Endothelial cell of umbilical vein (primary cell): ENCODE measurements around the gene FGA. TPM values are rescaled to one million over a fixed set of nuclear protein-coding genes. Genes with fewer than 3 reads are reported as not detected.

Source experiments
- BruUV-seq: library from RNA; stranded (reverse); fragments of 400-500 nt; replicated peaks from 2 replicates; lab custom pipeline; 2021; lab: Mats Ljungman, UMichigan
- CTCF ChIA-PET: fragments of 300-600, 350-600 bp; sonication (Branson Sonifier 250); formaldehyde crosslinking; loops from one replicate; lab custom pipeline; 2021; ENCODE audit warnings: antibody characterized with exemption, inconsistent platforms; lab: Charles Lee
- POLR2A ChIA-PET: fragments of 300-600, 350-600 bp; sonication (Branson Sonifier 250); formaldehyde crosslinking; loops from one replicate; lab custom pipeline; 2021; ENCODE audit warnings: antibody characterized with exemption, inconsistent platforms; lab: Charles Lee
- DNase-seq: peaks from one replicate; pipeline ENCODE4 v3.0.0-alpha.2; 2011; ENCODE audit warnings: low read depth, low spot score
- FAIRE-seq: peaks from 2 replicates; lab custom pipeline; 2011; peaks lifted over from hg19 to GRCh38; lab: Jason Lieb, UNC
- H2AFZ ChIP-seq: 2 replicates; pipeline ENCODE4 v1.6.0; 2012; ENCODE audit warnings: low read depth, low read length, control low read depth, inconsistent platforms
- H3K27ac ChIP-seq: 2 replicates; pipeline ENCODE4 v1.5.1; 2011; ENCODE audit warnings: low read depth, mild to moderate bottlenecking, control low read depth, low read length, moderate library complexity; ENCODE audit not compliant: insufficient read depth
- H3K27me3 ChIP-seq, 2 experiments: 2 replicates each; pipeline versions ENCODE4 v1.6.0 to v1.6.1; 2011; ENCODE audit warnings: low read length in 2 of 2, mixed read lengths in 1 of 2; ENCODE audit not compliant: control insufficient read depth in 2 of 2, insufficient read depth in 2 of 2
- H3K36me3 ChIP-seq, 2 experiments: 2 replicates in 1 of 2; 3 replicates in 1 of 2; pipeline ENCODE4 v1.5.1; 2011; ENCODE audit warnings: low read length in 2 of 2, mild to moderate bottlenecking in 1 of 2, moderate library complexity in 1 of 2; ENCODE audit not compliant: control insufficient read depth in 2 of 2, insufficient read depth in 2 of 2; ENCODE audit errors: extremely low read depth in 1 of 2
- H3K4me1 ChIP-seq: 3 replicates; pipeline ENCODE4 v1.5.1; 2011; ENCODE audit warnings: mild to moderate bottlenecking, low read length; ENCODE audit not compliant: control insufficient read depth, insufficient read depth; ENCODE audit errors: extremely low read depth
- H3K4me2 ChIP-seq: 2 replicates; pipeline ENCODE4 v1.6.1; 2011; ENCODE audit warnings: low read length, control low read depth, mixed read lengths; ENCODE audit not compliant: insufficient read depth
- H3K4me3 ChIP-seq, 3 experiments: fragments of 200-600 bp in 1 of 3; sonication (generic), shearing (Covaris generic) in 1 of 3; replicated peaks in 1 of 3; 2 replicates each; pipeline ENCODE4 v1.5.1; 2011 to 2016; ENCODE audit warnings: control low read depth in 3 of 3, low read length in 3 of 3, mild to moderate bottlenecking in 2 of 3, inconsistent platforms in 1 of 3, low read depth in 1 of 3, moderate library complexity in 1 of 3; ENCODE audit not compliant: insufficient read depth in 1 of 3
- H3K79me2 ChIP-seq: 2 replicates; pipeline ENCODE4 v1.6.0; 2012; ENCODE audit warnings: low read length, inconsistent platforms; ENCODE audit not compliant: control insufficient read depth, insufficient read depth
- H3K9ac ChIP-seq: replicated peaks from 2 replicates; pipeline ENCODE3; 2011; ENCODE audit warnings: low read length, control low read depth; ENCODE audit not compliant: insufficient read depth; ENCODE audit errors: extremely low read depth
- H3K9me1 ChIP-seq: replicated peaks from 3 replicates; pipeline ENCODE4 v1.6.0; 2011; ENCODE audit warnings: mild to moderate bottlenecking, low read length; ENCODE audit not compliant: control insufficient read depth, insufficient read depth; ENCODE audit errors: extremely low read depth
- H3K9me3 ChIP-seq: replicated peaks from 2 replicates; pipeline ENCODE4 v1.5.1; 2012; ENCODE audit warnings: low read length, inconsistent platforms; ENCODE audit not compliant: control insufficient read depth, insufficient read depth
- H4K20me1 ChIP-seq: replicated peaks from 2 replicates; pipeline ENCODE3; 2011; ENCODE audit warnings: mild to moderate bottlenecking, low read length; ENCODE audit not compliant: control insufficient read depth, insufficient read depth; ENCODE audit errors: extremely low read depth
- CTCF ChIP-seq, 2 donors: IDR thresholded peaks; 1 replicate in 1 of 2; 2 replicates in 1 of 2; pipeline ENCODE4 v1.5.1; 2011; ENCODE audit warnings: low read length in 2 of 2, mild to moderate bottlenecking in 2 of 2, moderate library complexity in 2 of 2, control low read depth in 1 of 2, inconsistent platforms in 1 of 2, low read depth in 1 of 2; ENCODE audit not compliant: insufficient read depth in 1 of 2; ENCODE audit errors: extremely low read depth in 1 of 2
- EZH2 ChIP-seq: IDR thresholded peaks from 2 replicates; pipeline ENCODE4 v1.6.1; 2012; ENCODE audit warnings: borderline replicate concordance, low read depth, mild to moderate bottlenecking, moderate library complexity, low read length, inconsistent platforms; ENCODE audit not compliant: severe bottlenecking
- FOS ChIP-seq: IDR thresholded peaks from 2 replicates; pipeline ENCODE4 v1.6.1; 2011; ENCODE audit warnings: mild to moderate bottlenecking, low read length, moderate library complexity, borderline replicate concordance; ENCODE audit not compliant: insufficient read depth
- GATA2 ChIP-seq: IDR thresholded peaks from 2 replicates; pipeline ENCODE4 v1.7.0; 2011; ENCODE audit warnings: low read depth, mild to moderate bottlenecking, moderate library complexity, mixed read lengths, low read length; ENCODE audit not compliant: insufficient read length, insufficient read depth
- JUN ChIP-seq: IDR thresholded peaks from 2 replicates; pipeline ENCODE4 v1.6.1; 2011; ENCODE audit warnings: borderline replicate concordance, low read depth; ENCODE audit not compliant: insufficient read length, insufficient read depth
- MAX ChIP-seq: IDR thresholded peaks from 2 replicates; pipeline ENCODE4 v1.6.1; 2011; ENCODE audit not compliant: insufficient read depth, insufficient read length
- MYC ChIP-seq: IDR thresholded peaks from one replicate; pipeline ENCODE4 v1.6.1; 2011; ENCODE audit warnings: mild to moderate bottlenecking, low read depth, low read length
- POLR2A ChIP-seq: IDR thresholded peaks from 2 replicates; pipeline ENCODE4 v1.6.1; 2012; ENCODE audit warnings: low read depth, mild to moderate bottlenecking, control low read depth, low read length
- POLR2AphosphoS5 ChIP-seq: IDR thresholded peaks from 2 replicates; pipeline ENCODE4 v1.6.1; 2012; ENCODE audit warnings: low read depth, mild to moderate bottlenecking, control low read depth, low read length, moderate library complexity; ENCODE audit not compliant: insufficient read depth
- dilution Hi-C: fragments of 300-500 bp; cut with MboI; formaldehyde crosslinking; loops from one replicate; pipeline ENCODE4 v1.15.0; 2019; ENCODE audit warnings: low sequenced_read_pairs; ENCODE audit not compliant: extremely low pct_ligation_motif_present
- intact Hi-C: fragments of 100-400 bp; cut with micrococcal nuclease; formaldehyde crosslinking; loops from one replicate; pipeline ENCODE4 v1.10.0; 2022
- polyA plus RNA-seq, 4 experiments: library from polyadenylated mRNA; depleted of rRNA in 3 of 4; stranded (reverse) in 3 of 4; unstranded in 1 of 4; fragments of >200 nt; gene quantifications; 2 replicates each; pipeline versions ENCODE4 v1.2.1 to v1.2.3, GENCODE V29; 2011 to 2012; ENCODE audit warnings: missing spikeins in 1 of 4
- total RNA-seq: library from RNA; stranded (reverse); gene quantifications from 2 replicates; pipeline ENCODE4 v1.2.3, GENCODE V29; 2021

FGA gene
- total and polyA plus RNA-seq, 2 donors (not counting 3 experiments of a cell fraction or from before 2014, with no cell fraction given), result not detected

GRCh38 chr4:154603033-154603943 lies 12.7 kb upstream of the FGA start:
- BruUV-seq, result no TSS peak
- no peak overlapping the region for H3K4me2 ChIP-seq
- dilution Hi-C loops, result no loop called here
- H3K79me2 ChIP-seq, result no peaks in the 10 kb centered on the region
- no peaks in the 10 kb centered on the region for H4K20me1 ChIP-seq
- no peak overlapping the region for H2AFZ ChIP-seq
- no peaks in the 10 kb centered on the region for H3K4me1 ChIP-seq
- H3K9me3 ChIP-seq, result no peaks in the 10 kb centered on the region
- no peaks in the 10 kb centered on the region for H3K9me1 ChIP-seq
- DNase-seq (no peak), FAIRE-seq (no peak)
- H3K27me3 ChIP-seq, result no peaks in the 10 kb centered on the region
- no peak overlapping the region for H3K4me3 ChIP-seq
- POLR2A ChIA-PET, result no interaction called here
- H3K27ac ChIP-seq, result no peak overlapping the region
- H3K36me3 ChIP-seq, result no peaks in the 10 kb centered on the region
- H3K9ac ChIP-seq, result no peak overlapping the region
- CTCF ChIA-PET, result interaction anchor here (0.8 to 2.7 kb wide), 6 partner anchors 9 to 84 kb away, joined by 3 to 10 read pairs (median 4); no protein-coding TSS in a partner anchor
- intact Hi-C loops, result no loop called here
- TF ChIP-seq MAX (no peak), JUN (no peak), MYC (no peak), CTCF (IDR thresholded peaks at IDR 0.05; ENCODE audit: extremely low read depth in 1 of 2, insufficient read depth in 1 of 2, low read depth in 1 of 2, low read length in 2 of 2) (no peak), FOS (no peak), GATA2 (no peak), POLR2AphosphoS5 (no peak), EZH2 (no peak), POLR2A (no peak)
